ENCODE results near the gene HTT. TPM values are rescaled to one million over a fixed set of nuclear protein-coding genes. Genes with fewer than 3 reads are reported as not detected.

HTT gene
- total RNA-seq, 1 experiment from 2014 or later, result 64.4 TPM

- H3K4me2 ChIP-seq (ENCODE audit: insufficient read depth, insufficient read length, low read length), result no peak overlapping the region
- H2BK12ac ChIP-seq (ENCODE audit: insufficient read length, low read depth, low read length), result no peak overlapping the region
- H3K4me1 Mint-ChIP-seq, result no peaks in the 10 kb centered on the region
- H3K79me2 ChIP-seq (ENCODE audit: insufficient read depth, low read length), result no peaks in the 10 kb centered on the region
- no peak overlapping the region for H2BK20ac ChIP-seq (ENCODE audit: low read depth, low read length, poor library complexity, severe bottlenecking)
- no peak overlapping the region for H4K8ac ChIP-seq (replicated peaks; ENCODE audit: insufficient read length, low read depth, low read length)
- no peak for TF ChIP-seq CTCF (conservative IDR thresholded peaks at IDR 0.05)
- H3K27ac ChIP-seq (ENCODE audit: insufficient read length, low read depth, low read length), result no peak overlapping the region
- H4K91ac ChIP-seq (ENCODE audit: insufficient read length, low read depth, low read length), result no peak overlapping the region
- no peaks in the 10 kb centered on the region for H4K20me1 ChIP-seq (ENCODE audit: control insufficient read depth, insufficient read depth, insufficient read length)
- peaks cover 38 to 91% (median 72%) of the 10 kb centered on the region in 3 experiments; a peak in 6 of 7 replicates for H3K36me3 Mint-ChIP-seq (ENCODE audit: insufficient read depth in 1 of 3, low read depth in 3 of 3)
- H3K9me3 ChIP-seq (ENCODE audit: control insufficient read depth, low read depth, low read length), result no peaks in the 10 kb centered on the region
- no peak overlapping the region for H3K27ac Mint-ChIP-seq
- no peak overlapping the region for H2BK15ac ChIP-seq (ENCODE audit: low read depth, low read length)
- no peak overlapping the region for H3K9ac ChIP-seq (ENCODE audit: extremely low read depth, insufficient read length, low read length)
- no peaks in the 10 kb centered on the region for H3K27me3 ChIP-seq (ENCODE audit: insufficient read depth, low read length)
- H3K9me3 Mint-ChIP-seq, result no peaks in the 10 kb centered on the region
- H2BK5ac ChIP-seq (ENCODE audit: insufficient read length, low read length), result no peak overlapping the region
- H2AFZ ChIP-seq (ENCODE audit: low read length), result no peak overlapping the region
- H2BK120ac ChIP-seq (ENCODE audit: low read depth, low read length, poor library complexity, severe bottlenecking), result no peak overlapping the region
- H3K14ac ChIP-seq (ENCODE audit: insufficient read depth, low read length), result no peak overlapping the region
- no peak overlapping the region for H3K56ac ChIP-seq (ENCODE audit: insufficient read length, low read depth, low read length)
- H3K79me1 ChIP-seq (ENCODE audit: insufficient read depth, low read depth, low read length, poor library complexity, severe bottlenecking), result no peaks in the 10 kb centered on the region
- no peak overlapping the region for H3K23ac ChIP-seq (ENCODE audit: insufficient read length, low read depth, low read length)
- H3K4me3 Mint-ChIP-seq, result no peak overlapping the region
- no peak overlapping the region for H3T11ph ChIP-seq (ENCODE audit: low read length)
- no peak overlapping the region for H3K4ac ChIP-seq (ENCODE audit: low read depth, low read length)
- no peak overlapping the region for H4K5ac ChIP-seq (ENCODE audit: insufficient read length, low read depth, low read length)
- H3K4me1 ChIP-seq (ENCODE audit: insufficient read depth, low read length), result no peaks in the 10 kb centered on the region
- H3K27me3 Mint-ChIP-seq (ENCODE audit: low read depth), result no peaks in the 10 kb centered on the region; the same call in 1 of the 2 replicates
- H3K23me2 ChIP-seq (ENCODE audit: insufficient read length, low read depth, low read length, poor library complexity, severe bottlenecking), result no peaks in the 10 kb centered on the region
- WGBS (ENCODE audit: extremely low coverage, insufficient read length, low lambda C conversion rate), result no CpG with 5 or more reads among the region's 6 CpGs
- no peak for DNase-seq
- H3K18ac ChIP-seq (ENCODE audit: insufficient read length, low read depth, low read length), result no peak overlapping the region
- H2AK5ac ChIP-seq (ENCODE audit: insufficient read length, low read length), result no peak overlapping the region
Measured at GRCh38 chr4:3135155-3136011, 60.9 kb downstream of the HTT start.
